Spleen (tissue), 7 donors: ENCODE data around the gene SEMA3A.
"Not testable (repeated sequence)": the region's sequence is repeated elsewhere in the genome, so short reads cannot be mapped to it uniquely, and the experiment has no call there.

Source experiments
- CTCF ChIP-seq, 11 experiments: fragments of 200-600 bp in 7 of 11; fragments of 450-650 bp in 4 of 11; sonication (generic) in 4 of 11; IDR thresholded peaks in 8 of 11; conservative IDR thresholded peaks in 3 of 11; 1 replicate in 7 of 11; 2 replicates in 4 of 11; pipeline versions ENCODE4 v1.4.0 to v1.8.0; 2016 to 2021; ENCODE audit warnings: antibody characterized with exemption in 11 of 11, inconsistent platforms in 4 of 11, mild to moderate bottlenecking in 1 of 11
- POLR2A ChIP-seq, 3 donors: fragments of 450-650 bp; IDR thresholded peaks; one replicate each; pipeline ENCODE4 v1.5.1; 2017; ENCODE audit warnings: antibody characterized with exemption in 3 of 3, mild to moderate bottlenecking in 1 of 3
- POLR2AphosphoS5 ChIP-seq, 3 donors: sonication (generic); formaldehyde crosslinking; IDR thresholded peaks; one replicate each; pipeline ENCODE4 v1.5.1; 2017; ENCODE audit warnings: antibody characterized with exemption in 3 of 3
- donor health status: DM: no; HTN: no; CAD: no; lungs with moderate emphysema.
- donor health status: DM: no; HTN: no; CAD: no.
- donor health status: DM: no; HTN: no; CAD: no.

- TF ChIP-seq CTCF (IDR thresholded peaks at IDR 0.05 in 8 of 11, conservative IDR thresholded peaks at IDR 0.05 in 3 of 11); POLR2AphosphoS5 (IDR thresholded peaks at IDR 0.05); POLR2A (IDR thresholded peaks at IDR 0.05): not testable (repeated sequence)
Observed at GRCh38 chr7:84055199-84055598, 139.4 kb downstream of the SEMA3A start.
